Esophagus squamous epithelium (tissue), 5 donors: Measurements from ENCODE around the gene TINAGL1. TPM values are rescaled to one million over a fixed set of nuclear protein-coding genes. Genes with fewer than 3 reads are reported as not detected.

Experiments used
- DNase-seq: peaks from one replicate; lab custom pipeline; 2025; lab: John Stamatoyannopoulos, UW
- H3K27ac ChIP-seq, 4 donors: fragments of 200-600 bp; sonication (generic); one replicate each; pipeline ENCODE4 v1.5.1; 2016 to 2019; ENCODE audit warnings: mild to moderate bottlenecking in 1 of 4
- H3K27me3 ChIP-seq, 4 donors: fragments of 200-600 bp; sonication (generic); 1 replicate in 3 of 4; 2 replicates in 1 of 4; pipeline versions ENCODE4 v1.5.1 to v1.6.0; 2017 to 2021; ENCODE audit warnings: antibody characterized with exemption in 1 of 4
- H3K36me3 ChIP-seq, 3 donors: fragments of 200-600 bp; sonication (generic); one replicate each; pipeline ENCODE4 v1.5.1; 2016 to 2019
- H3K4me1 ChIP-seq, 3 donors: fragments of 200-600 bp; sonication (generic); one replicate each; pipeline ENCODE4 v1.5.1; 2017 to 2019
- H3K4me3 ChIP-seq, 4 donors: fragments of 200-600 bp; sonication (generic); 1 replicate in 3 of 4; 2 replicates in 1 of 4; pipeline ENCODE4 v1.5.1; 2016 to 2019; ENCODE audit warnings: mild to moderate bottlenecking in 2 of 4, moderate library complexity in 1 of 4
- H3K9me3 ChIP-seq, 3 donors: fragments of 200-600 bp; sonication (generic); one replicate each; pipeline ENCODE4 v1.5.1; 2016 to 2019
- POLR2A ChIP-seq, 4 donors: fragments of 450-650 bp; IDR thresholded peaks; one replicate each; pipeline ENCODE4 v1.6.1; 2017; ENCODE audit warnings: antibody characterized with exemption in 4 of 4, mild to moderate bottlenecking in 4 of 4, moderate library complexity in 3 of 4
- WGBS, 2 donors: methylation state at CpG; one replicate each; pipeline ENCODE4 v1.1.5; 2018; 5-methylcytosine and 5-hydroxymethylcytosine counted together
- intact Hi-C: fragments of 100-400 bp; cut with DNase I; formaldehyde crosslinking; loops from one replicate; pipeline ENCODE4 v1.15.0; 2022
- total RNA-seq, 4 donors: library from RNA; depleted of rRNA; stranded (reverse); fragments of >200 nt; gene quantifications; one replicate each; pipeline ENCODE4 v1.1.0, GENCODE V29; 2016
- TF ChIP-seq, protein P1 (sequence below), 6 experiments: fragments of 450-650 bp in 4 of 6; fragments of 200-600 bp in 2 of 6; sonication (generic) in 2 of 6; IDR thresholded peaks; one replicate each; pipeline ENCODE4 v1.5.1; 2016 to 2019; ENCODE audit warnings: antibody characterized with exemption in 6 of 6, mild to moderate bottlenecking in 4 of 6, moderate library complexity in 4 of 6
- donor health status: DM: yes; HTN: yes; CAD: no.

The TINAGL1 gene
- total RNA-seq, 4 donors from 2014 or later: 24.5 to 56.4 (median 44.6) TPM

DNA sequence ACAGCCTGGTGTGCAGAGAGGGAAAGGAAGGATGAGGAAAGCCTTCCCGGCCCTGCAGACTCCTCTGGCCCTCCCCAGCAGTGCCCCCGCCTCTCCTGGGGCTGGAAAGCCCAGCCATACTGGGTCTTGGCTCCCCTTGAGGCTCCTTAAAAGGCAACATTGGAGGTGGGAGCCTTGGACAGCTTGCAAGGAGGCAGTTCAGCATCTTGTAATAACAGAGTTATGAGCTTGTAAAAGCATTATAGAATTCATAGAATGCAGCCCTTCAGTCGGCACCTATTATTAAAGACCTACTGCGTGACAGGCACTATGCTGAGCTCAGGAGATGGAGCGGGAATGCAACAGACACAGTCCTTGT is 4.2 kb downstream of the TINAGL1 start:
- no peak for DNase-seq
- TF ChIP-seq, protein P1, sequence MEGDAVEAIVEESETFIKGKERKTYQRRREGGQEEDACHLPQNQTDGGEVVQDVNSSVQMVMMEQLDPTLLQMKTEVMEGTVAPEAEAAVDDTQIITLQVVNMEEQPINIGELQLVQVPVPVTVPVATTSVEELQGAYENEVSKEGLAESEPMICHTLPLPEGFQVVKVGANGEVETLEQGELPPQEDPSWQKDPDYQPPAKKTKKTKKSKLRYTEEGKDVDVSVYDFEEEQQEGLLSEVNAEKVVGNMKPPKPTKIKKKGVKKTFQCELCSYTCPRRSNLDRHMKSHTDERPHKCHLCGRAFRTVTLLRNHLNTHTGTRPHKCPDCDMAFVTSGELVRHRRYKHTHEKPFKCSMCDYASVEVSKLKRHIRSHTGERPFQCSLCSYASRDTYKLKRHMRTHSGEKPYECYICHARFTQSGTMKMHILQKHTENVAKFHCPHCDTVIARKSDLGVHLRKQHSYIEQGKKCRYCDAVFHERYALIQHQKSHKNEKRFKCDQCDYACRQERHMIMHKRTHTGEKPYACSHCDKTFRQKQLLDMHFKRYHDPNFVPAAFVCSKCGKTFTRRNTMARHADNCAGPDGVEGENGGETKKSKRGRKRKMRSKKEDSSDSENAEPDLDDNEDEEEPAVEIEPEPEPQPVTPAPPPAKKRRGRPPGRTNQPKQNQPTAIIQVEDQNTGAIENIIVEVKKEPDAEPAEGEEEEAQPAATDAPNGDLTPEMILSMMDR (IDR thresholded peaks at IDR 0.05): no peak
- no peak for TF ChIP-seq POLR2A (IDR thresholded peaks at IDR 0.05)
- WGBS, 2 donors: 42 to 59% methylated on average over 3 to 5 of the region's 5 CpGs
- Histone ChIP-seq H3K4me1 (peaks cover 31 to 89% (median 45%) of the 10 kb centered on the region in 3 donors), H3K27ac (peak overlapping the region; percentile 60 to 90 (median 86)), H3K36me3 (peaks cover 0 to 24% (median 0%) of the 10 kb centered on the region in 3 donors), H3K4me3 (peak overlapping the region in 3 of 4 donors; percentile 31 to 50 (median 39)), H3K27me3 (no peaks in the 10 kb centered on the region), H3K9me3 (no peaks in the 10 kb centered on the region)
- intact Hi-C loops: no loop called here

DNA sequence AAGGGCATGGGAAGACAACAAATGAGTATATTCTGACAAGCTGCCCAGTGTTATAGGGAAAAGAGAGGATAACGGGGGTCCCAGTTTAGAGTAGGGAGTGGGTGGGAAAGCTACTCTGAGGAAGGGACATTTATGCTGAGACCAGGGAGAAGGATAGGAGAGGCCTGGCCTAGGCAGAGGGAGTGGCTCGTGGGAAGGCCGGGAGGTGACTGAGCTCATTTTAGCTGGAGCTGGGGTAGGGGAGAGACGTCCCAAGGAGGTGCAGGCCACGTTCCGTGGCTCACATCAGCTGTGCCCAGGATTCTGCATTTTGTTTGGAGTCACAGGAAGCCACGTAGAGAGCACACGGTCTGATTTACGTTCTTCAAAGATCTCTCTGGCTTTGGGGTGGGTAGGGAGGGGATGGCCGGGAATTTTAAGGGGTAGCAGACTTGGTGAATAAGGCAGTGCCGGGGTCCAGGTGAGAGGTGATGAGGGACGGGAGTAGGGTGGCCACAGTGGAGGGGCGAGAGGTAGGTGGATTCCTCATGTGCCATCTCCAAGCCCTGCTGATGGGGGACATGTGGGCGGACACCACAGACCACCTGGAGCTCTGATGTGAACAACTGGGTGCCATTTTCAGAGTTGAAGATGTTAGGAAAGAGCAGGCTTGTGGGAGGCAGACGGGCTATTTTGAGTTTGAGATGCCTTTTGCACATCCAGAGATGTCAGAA is 4.7 kb downstream of the TINAGL1 start:
- H3K9me3 ChIP-seq: no peaks in the 10 kb centered on the region
- no peak for TF ChIP-seq POLR2A (IDR thresholded peaks at IDR 0.05)
- TF ChIP-seq, protein P1 (IDR thresholded peaks at IDR 0.05): no peak
- peak overlapping the region; percentile 60 to 90 (median 86) for H3K27ac ChIP-seq
- DNase-seq: no peak
- 71 to 84% methylated on average over 15 of the region's 15 CpGs for WGBS, 2 donors
- peak overlapping the region in 2 of 4 donors; percentile 39 to 50 for H3K4me3 ChIP-seq
- intact Hi-C loops: no loop called here
- peaks cover 26 to 87% (median 40%) of the 10 kb centered on the region in 3 donors for H3K4me1 ChIP-seq
- H3K27me3 ChIP-seq: no peaks in the 10 kb centered on the region
- H3K36me3 ChIP-seq: peaks cover 0 to 30% (median 0%) of the 10 kb centered on the region in 3 donors

DNA sequence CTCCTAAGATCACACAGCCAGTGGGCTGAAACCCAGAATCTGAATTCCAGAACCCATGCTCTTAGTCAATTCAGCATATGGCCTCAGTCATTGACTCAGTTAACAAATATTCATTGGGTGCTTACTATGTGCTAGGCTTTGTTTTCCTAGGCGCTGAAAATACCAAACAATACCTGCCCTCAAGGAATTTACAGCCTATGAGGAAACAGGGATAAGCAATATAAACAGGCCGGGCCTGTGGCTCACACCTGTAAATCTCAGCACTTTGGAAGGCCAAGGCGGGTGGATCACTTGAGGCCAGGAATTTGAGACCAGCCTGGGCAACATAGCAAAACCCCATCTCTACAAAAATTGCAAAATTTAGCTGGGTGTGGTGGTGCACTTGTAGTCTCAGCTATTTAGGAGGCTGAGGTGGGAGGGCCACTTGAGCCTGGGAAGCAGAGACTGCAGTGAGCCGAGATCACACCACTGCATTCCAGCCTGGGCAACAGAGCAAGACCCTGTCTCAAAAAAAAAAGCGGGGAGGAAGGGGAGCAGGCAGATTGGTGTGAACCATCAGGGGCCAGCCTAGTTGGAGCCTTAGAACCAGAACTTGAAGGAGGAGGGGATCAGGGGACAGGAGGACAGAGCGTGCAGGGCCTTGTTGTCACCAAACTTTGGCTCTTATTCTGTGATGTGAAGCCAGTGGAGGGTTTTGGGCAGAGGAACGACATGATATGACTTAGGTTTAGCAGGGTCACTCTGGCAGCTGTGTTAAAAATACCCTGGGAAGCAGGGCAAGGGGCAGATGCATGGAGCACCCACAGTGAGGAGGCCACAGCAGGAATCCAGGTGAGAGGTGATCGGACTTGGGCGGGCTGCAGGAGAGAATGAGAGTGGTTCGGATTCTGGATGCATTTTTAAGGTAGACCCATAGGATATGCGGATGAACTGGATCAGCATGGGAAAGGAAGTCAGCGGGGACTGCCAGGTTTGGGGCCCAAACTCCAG is 5.8 kb downstream of the TINAGL1 start:
- 58 to 73% methylated on average over 12 of the region's 12 CpGs for WGBS, 2 donors
- no peak for DNase-seq
- Histone ChIP-seq H3K27ac (peak overlapping the region; percentile 60 to 90 (median 86)), H3K27me3 (no peaks in the 10 kb centered on the region), H3K9me3 (no peaks in the 10 kb centered on the region), H3K36me3 (peaks cover 0 to 39% (median 0%) of the 10 kb centered on the region in 3 donors), H3K4me3 (no peak overlapping the region), H3K4me1 (peaks cover 17 to 82% (median 39%) of the 10 kb centered on the region in 3 donors)
- no peak for TF ChIP-seq POLR2A (IDR thresholded peaks at IDR 0.05)
- TF ChIP-seq, protein P1 (IDR thresholded peaks at IDR 0.05): no peak
- intact Hi-C loops: no loop called here

DNA sequence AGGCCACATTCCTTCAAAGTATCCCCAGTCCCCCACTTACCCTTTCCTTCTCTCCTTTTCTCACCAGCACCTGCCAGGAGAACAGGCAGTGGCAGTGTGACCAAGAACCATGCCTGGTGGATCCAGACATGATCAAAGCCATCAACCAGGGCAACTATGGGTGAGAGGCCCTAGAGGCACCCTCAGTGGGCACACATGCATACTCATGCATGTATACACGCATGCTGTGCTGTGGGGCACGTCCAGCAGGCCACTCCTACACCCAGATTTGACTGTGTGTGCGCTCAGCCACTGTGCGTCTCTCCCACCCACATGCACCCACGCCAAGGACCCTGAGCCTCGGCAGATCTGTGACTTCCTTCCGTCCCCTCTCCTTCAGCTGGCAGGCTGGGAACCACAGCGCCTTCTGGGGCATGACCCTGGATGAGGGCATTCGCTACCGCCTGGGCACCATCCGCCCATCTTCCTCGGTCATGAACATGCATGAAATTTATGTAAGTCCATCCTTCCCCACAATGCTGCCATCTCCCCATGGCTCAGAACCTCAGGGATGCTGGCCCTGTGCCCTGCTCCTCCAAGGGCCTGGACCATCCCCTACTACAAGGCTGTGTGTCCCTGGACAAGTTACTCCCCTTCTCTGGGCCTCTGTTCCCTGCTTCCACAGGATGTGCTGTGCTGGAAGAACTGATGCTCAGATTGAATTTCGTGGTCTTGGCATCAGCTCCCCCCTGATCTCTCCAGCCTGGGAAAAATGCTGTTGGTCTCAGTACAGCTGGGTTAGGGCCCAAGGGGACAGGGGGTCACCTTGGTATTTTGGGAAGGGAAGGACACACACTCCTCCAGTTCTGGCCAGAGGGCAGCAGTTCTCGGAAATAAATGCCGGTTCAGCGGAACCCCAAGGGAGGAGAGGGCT is 7.0 kb downstream of the TINAGL1 start:
- DNase-seq: no peak
- peak overlapping the region; percentile 53 to 90 (median 86) for H3K27ac ChIP-seq
- no peaks in the 10 kb centered on the region for H3K9me3 ChIP-seq
- 64 to 68% methylated on average over 12 to 13 of the region's 16 CpGs for WGBS, 2 donors
- peaks cover 0 to 41% (median 0%) of the 10 kb centered on the region in 3 donors for H3K36me3 ChIP-seq
- intact Hi-C loops: no loop called here
- peak overlapping the region in 1 of 4 donors; percentile 16 for H3K4me3 ChIP-seq
- H3K4me1 ChIP-seq: peaks cover 28 to 86% (median 52%) of the 10 kb centered on the region in 3 donors
- peaks cover 0 to 4% (median 0%) of the 10 kb centered on the region in 4 donors for H3K27me3 ChIP-seq
- no peak for TF ChIP-seq POLR2A (IDR thresholded peaks at IDR 0.05)
- TF ChIP-seq, protein P1 (IDR thresholded peaks at IDR 0.05): no peak
